HEK293T (cell line): ENCODE data around the gene PACS2.
"Not testable (repeated sequence)": the region's sequence is repeated elsewhere in the genome, so short reads cannot be mapped to it uniquely, and the experiment has no call there.

Experiments
- CTCF ChIA-PET: fragments of 350-600 bp; formaldehyde crosslinking; extraction: SDS; loops from one replicate; lab custom pipeline; 2021; ENCODE audit warnings: antibody characterized with exemption, inconsistent platforms; lab: Yijun Ruan, JAX
- POLR2A ChIA-PET: fragments of 350-600 bp; formaldehyde crosslinking; extraction: SDS; loops from one replicate; lab custom pipeline; 2020; ENCODE audit warnings: antibody characterized with exemption, inconsistent platforms; lab: Yijun Ruan, JAX
- DNase-seq: peaks from one replicate; pipeline ENCODE4 v3.0.0; 2012; ENCODE audit warnings: mixed read lengths; ENCODE audit errors: extremely low spot score
- ARNT ChIP-seq: fragments of 450-650 bp; IDR thresholded peaks from 2 replicates; pipeline ENCODE4 v1.6.1; 2017; ENCODE audit warnings: mild to moderate bottlenecking
- BHLHE40 ChIP-seq: fragments of 450-650 bp; IDR thresholded peaks from 2 replicates; pipeline ENCODE4 v1.6.1; 2016; ENCODE audit warnings: mild to moderate bottlenecking, moderate library complexity, borderline replicate concordance
- CTBP1 ChIP-seq: fragments of 450-650 bp; IDR thresholded peaks from 2 replicates; pipeline ENCODE4 v1.6.1; 2016; ENCODE audit warnings: borderline replicate concordance
- ELF4 ChIP-seq: fragments of 450-650 bp; IDR thresholded peaks from 2 replicates; pipeline ENCODE4 v1.6.1; 2017; ENCODE audit warnings: antibody characterized with exemption
- FOXA1 ChIP-seq: fragments of 450-650 bp; IDR thresholded peaks from 2 replicates; pipeline ENCODE4 v1.6.1; 2016; ENCODE audit warnings: mild to moderate bottlenecking
- FOXK2 ChIP-seq: fragments of 450-650 bp; IDR thresholded peaks from 2 replicates; pipeline ENCODE4 v1.6.1; 2016; ENCODE audit warnings: mild to moderate bottlenecking
- FOXM1 ChIP-seq: fragments of 450-650 bp; IDR thresholded peaks from 2 replicates; pipeline ENCODE4 v1.6.1; 2017; ENCODE audit warnings: mild to moderate bottlenecking, borderline replicate concordance
- HDGF ChIP-seq: fragments of 450-650 bp; IDR thresholded peaks from 2 replicates; pipeline ENCODE4 v1.6.1; 2017; ENCODE audit warnings: antibody characterized with exemption, borderline replicate concordance
- L3MBTL2 ChIP-seq: fragments of 450-650 bp; conservative IDR thresholded peaks from 2 replicates; pipeline ENCODE4 v1.6.1; 2016; ENCODE audit warnings: mild to moderate bottlenecking
- LEF1 ChIP-seq: fragments of 450-650 bp; IDR thresholded peaks from 2 replicates; pipeline ENCODE4 v1.6.1; 2017; ENCODE audit warnings: mild to moderate bottlenecking, borderline replicate concordance
- NFRKB ChIP-seq: fragments of 450-650 bp; IDR thresholded peaks from 2 replicates; pipeline ENCODE4 v1.6.1; 2016; ENCODE audit warnings: mild to moderate bottlenecking, moderate library complexity
- SP1 ChIP-seq: fragments of 450-650 bp; IDR thresholded peaks from 2 replicates; pipeline ENCODE4 v1.6.1; 2017
- SUZ12 ChIP-seq: fragments of 450-650 bp; IDR thresholded peaks from 2 replicates; pipeline ENCODE4 v1.6.1; 2016; ENCODE audit warnings: mild to moderate bottlenecking
- TARDBP ChIP-seq: fragments of 450-650 bp; IDR thresholded peaks from 2 replicates; pipeline ENCODE4 v1.6.1; 2016
- ZNF384 ChIP-seq: fragments of 450-650 bp; IDR thresholded peaks from 2 replicates; pipeline ENCODE4 v1.6.1; 2016
- TF ChIP-seq, protein P1 (sequence below): fragments of 450-650 bp; IDR thresholded peaks from 2 replicates; pipeline ENCODE4 v1.6.1; 2016

Gene PACS2

GRCh38 chr14:105272623-105273022, 41.9 kb upstream of the PACS2 start:
- no peak for DNase-seq
- CTCF ChIA-PET: no interaction called here
- POLR2A ChIA-PET: no interaction called here
- TF ChIP-seq ELF4 (no peak), BHLHE40 (no peak), TARDBP (no peak), ARNT (no peak), LEF1 (no peak), SUZ12 (no peak), FOXK2 (no peak), SP1 (no peak), FOXM1 (no peak), HDGF (no peak), ZNF384 (no peak), CTBP1 (no peak), NFRKB (no peak), FOXA1 (no peak), L3MBTL2 (no peak)
- TF ChIP-seq, protein P1, sequence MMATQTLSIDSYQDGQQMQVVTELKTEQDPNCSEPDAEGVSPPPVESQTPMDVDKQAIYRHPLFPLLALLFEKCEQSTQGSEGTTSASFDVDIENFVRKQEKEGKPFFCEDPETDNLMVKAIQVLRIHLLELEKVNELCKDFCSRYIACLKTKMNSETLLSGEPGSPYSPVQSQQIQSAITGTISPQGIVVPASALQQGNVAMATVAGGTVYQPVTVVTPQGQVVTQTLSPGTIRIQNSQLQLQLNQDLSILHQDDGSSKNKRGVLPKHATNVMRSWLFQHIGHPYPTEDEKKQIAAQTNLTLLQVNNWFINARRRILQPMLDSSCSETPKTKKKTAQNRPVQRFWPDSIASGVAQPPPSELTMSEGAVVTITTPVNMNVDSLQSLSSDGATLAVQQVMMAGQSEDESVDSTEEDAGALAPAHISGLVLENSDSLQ: no peak

DNA sequence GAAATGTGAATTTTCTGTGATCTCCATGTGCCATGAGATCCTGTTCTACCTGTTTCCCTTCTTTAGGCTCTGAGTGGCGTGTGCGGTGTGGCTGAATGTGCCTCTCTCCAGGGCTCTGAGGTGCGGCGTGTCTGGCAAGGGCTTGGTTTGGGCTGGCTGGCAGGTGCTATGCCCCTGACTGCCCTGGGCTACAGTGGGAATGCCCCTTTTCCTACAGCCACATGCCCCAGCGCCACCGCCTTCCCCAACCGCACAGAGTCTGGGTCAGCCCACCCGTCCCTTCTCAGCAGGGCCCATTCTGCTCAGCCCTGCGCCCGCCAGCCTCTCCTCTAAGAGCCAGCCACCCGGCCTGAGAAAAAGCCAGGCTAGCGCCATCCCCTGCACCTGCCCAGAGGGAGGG, 41.5 kb upstream of the PACS2 start:
- TF ChIP-seq BHLHE40 (no peak), SP1 (no peak), CTBP1 (no peak), ARNT (no peak), L3MBTL2 (no peak), ZNF384 (no peak), SUZ12 (no peak), NFRKB (no peak)
- TF ChIP-seq, protein P1: no peak
- no peak for DNase-seq
- POLR2A ChIA-PET: no interaction called here
- CTCF ChIA-PET: no interaction called here

GRCh38 chr14:105274637-105275036, 39.9 kb upstream of the PACS2 start:
- DNase-seq: no peak
- TF ChIP-seq TARDBP (no peak), SUZ12 (no peak), HDGF (no peak), FOXM1 (no peak), ELF4 (no peak), BHLHE40 (no peak), SP1 (no peak), FOXA1 (no peak), NFRKB (no peak), L3MBTL2 (no peak), LEF1 (no peak), FOXK2 (no peak), ZNF384 (no peak), ARNT (no peak), CTBP1 (no peak)
- TF ChIP-seq, protein P1: no peak
- ChIA-PET CTCF (no interaction called here), POLR2A (interaction anchor here (1.3 kb wide), 1 partner anchor 20 kb away, joined by 4 read pairs; no protein-coding TSS in a partner anchor)

GRCh38 chr14:105275267-105275946, 39.1 kb upstream of the PACS2 start:
- no peak for TF ChIP-seq FOXM1
- no peak for TF ChIP-seq NFRKB
- TF ChIP-seq FOXK2: no peak
- TF ChIP-seq BHLHE40: no peak
- TF ChIP-seq FOXA1: no peak
- no peak for TF ChIP-seq ARNT
- no peak for TF ChIP-seq L3MBTL2
- no peak for TF ChIP-seq SP1
- TF ChIP-seq, protein P1: no peak
- TF ChIP-seq SUZ12: no peak
- no peak for TF ChIP-seq ELF4
- no peak for TF ChIP-seq TARDBP
- TF ChIP-seq HDGF: no peak
- TF ChIP-seq ZNF384: no peak
- TF ChIP-seq LEF1: no peak
- ChIA-PET POLR2A (interaction anchor here (1.0 to 1.3 kb wide), 3 partner anchors 20 to 77 kb away, joined by 3 to 4 read pairs (median 3); partner anchors contain the start of gene BRF1), CTCF (interaction anchor here (0.9 kb wide), 1 partner anchor 75 kb away, joined by 3 read pairs; no protein-coding TSS in a partner anchor)
- no peak for DNase-seq

GRCh38 chr14:105277448-105277847, 37.1 kb upstream of the PACS2 start:
- not testable (repeated sequence) for DNase-seq
- ChIA-PET POLR2A (interaction anchor here (0.6 kb wide), 1 partner anchor 28 kb away, joined by 3 read pairs; no protein-coding TSS in a partner anchor), CTCF (interaction anchor here (0.6 to 0.9 kb wide), 2 partner anchors 93 to 1886 kb away, joined by 3 to 7 read pairs; no protein-coding TSS in a partner anchor)
